CD4-positive, CD25-positive, alpha-beta regulatory T cell (primary cell): ENCODE results near the gene BSG. TPM values are rescaled to one million over a fixed set of nuclear protein-coding genes. Genes with fewer than 3 reads are reported as not detected.

Experiments used
- ATAC-seq, 2 donors: fragments of 150-1000 bp; cut with Tn5 transposase; one replicate each; pipeline ENCODE4 v1.10.0; 2021; ENCODE audit warnings: low read depth in 2 of 2, moderate number of reproducible peaks in 2 of 2, moderate library complexity in 1 of 2
- DNase-seq, 3 donors: peaks; one replicate each; pipeline versions ENCODE4 v3.0.0 to v3.0.0-alpha.2; 2012 to 2022; ENCODE audit warnings: mixed read lengths in 1 of 3
- H3K27ac ChIP-seq: one replicate; pipeline ENCODE4 v1.7.0; 2013; ENCODE audit warnings: mild to moderate bottlenecking, low read length; ENCODE audit not compliant: insufficient read depth, poor library complexity, severe bottlenecking
- H3K27me3 ChIP-seq: one replicate; pipeline ENCODE4 v1.7.0; 2013; ENCODE audit warnings: low read length; ENCODE audit not compliant: control insufficient read depth, insufficient read depth
- H3K36me3 ChIP-seq: one replicate; pipeline ENCODE4 v1.7.0; 2013; ENCODE audit warnings: mild to moderate bottlenecking, low read length, moderate library complexity; ENCODE audit not compliant: control insufficient read depth, insufficient read depth
- H3K4me1 ChIP-seq: 2 replicates; pipeline ENCODE4 v1.7.0; 2013; ENCODE audit warnings: mild to moderate bottlenecking, low read length; ENCODE audit not compliant: insufficient read depth, control insufficient read depth, poor library complexity, severe bottlenecking
- H3K4me3 ChIP-seq: one replicate; pipeline ENCODE4 v1.7.0; 2013; ENCODE audit warnings: low read depth, mild to moderate bottlenecking, low read length, moderate library complexity
- H3K9me3 ChIP-seq, 2 experiments: 1 replicate in 1 of 2; 2 replicates in 1 of 2; pipeline ENCODE4 v1.7.0; 2013; ENCODE audit warnings: low read length in 2 of 2, mild to moderate bottlenecking in 1 of 2, moderate library complexity in 1 of 2; ENCODE audit not compliant: control insufficient read depth in 2 of 2
- H3K27ac Mint-ChIP-seq, 3 donors: one replicate each; pipeline ENCODE4 v1.8.0; 2020 to 2022; ENCODE audit warnings: mild to moderate bottlenecking in 3 of 3, mixed read lengths in 3 of 3, moderate library complexity in 2 of 3
- H3K27me3 Mint-ChIP-seq: one replicate; pipeline ENCODE4 v1.8.0; 2022; ENCODE audit warnings: mild to moderate bottlenecking, mixed read lengths
- H3K36me3 Mint-ChIP-seq: one replicate; pipeline ENCODE4 v1.8.0; 2020; ENCODE audit warnings: mixed read lengths
- H3K4me1 Mint-ChIP-seq, 4 donors: one replicate each; pipeline ENCODE4 v1.8.0; 2020 to 2022; ENCODE audit warnings: mixed read lengths in 4 of 4, mild to moderate bottlenecking in 1 of 4
- H3K4me3 Mint-ChIP-seq, 4 donors: one replicate each; pipeline ENCODE4 v1.8.0; 2020 to 2022; ENCODE audit warnings: mild to moderate bottlenecking in 4 of 4, mixed read lengths in 4 of 4, moderate library complexity in 3 of 4
- H3K9me3 Mint-ChIP-seq, 7 donors: one replicate each; pipeline ENCODE4 v1.8.0; 2020 to 2022; ENCODE audit warnings: mixed read lengths in 7 of 7, mild to moderate bottlenecking in 3 of 7, moderate library complexity in 2 of 7
- polyA plus RNA-seq, 4 donors: library from polyadenylated mRNA; unstranded; fragments of 300-500 nt; fragmentation: Illumina TruSeq; gene quantifications; one replicate each; pipeline ENCODE4 v1.2.3, GENCODE V29; 2021
- total RNA-seq: library from RNA; stranded (reverse); gene quantifications from one replicate; pipeline ENCODE4 v1.2.3, GENCODE V29; 2022

Gene BSG
- total and polyA plus RNA-seq, 5 donors from 2014 or later, result 132 to 338 (median 297) TPM

DNA sequence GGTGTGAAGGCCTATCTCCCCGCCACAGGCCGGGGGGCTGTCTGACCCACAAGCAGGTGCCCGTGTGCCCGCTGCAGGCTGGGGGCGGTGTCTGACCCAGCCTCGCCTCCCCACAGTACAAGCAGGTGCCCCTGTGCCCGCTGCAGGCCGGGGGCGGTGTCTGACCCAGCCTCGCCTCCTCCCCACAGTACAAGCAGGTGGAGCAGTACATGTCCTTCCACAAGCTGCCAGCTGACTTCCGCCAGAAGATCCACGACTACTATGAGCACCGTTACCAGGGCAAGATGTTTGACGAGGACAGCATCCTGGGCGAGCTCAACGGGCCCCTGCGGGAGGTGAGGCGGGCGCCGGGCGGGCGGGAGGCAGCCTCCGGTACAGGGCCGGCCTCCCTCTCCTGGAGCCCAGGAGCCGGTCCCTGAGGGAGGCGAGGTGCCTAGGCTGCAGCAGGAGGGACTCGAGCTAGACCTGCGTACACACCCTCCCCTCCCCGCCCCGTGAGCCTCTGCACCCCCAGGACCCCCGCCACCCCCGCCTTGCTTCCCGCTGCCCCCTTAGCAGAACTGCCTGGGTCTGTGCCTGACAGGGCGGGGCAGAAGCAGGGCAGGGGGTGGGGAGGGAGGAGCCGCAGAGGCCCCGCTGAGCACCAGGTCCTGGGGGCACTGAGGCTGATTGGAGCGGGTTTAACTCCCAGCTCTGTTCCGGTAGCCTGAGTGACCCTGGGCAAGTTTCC is 37.8 kb downstream of the BSG start:
- Histone ChIP-seq H3K36me3 (no peaks in the 10 kb centered on the region), H3K9me3 (no peaks in the 10 kb centered on the region), H3K4me3 (peak overlapping the region; percentile 70), H3K4me1 (peaks cover 32% of the 10 kb centered on the region), H3K27ac (peak overlapping the region; percentile 69), H3K27me3 (no peaks in the 10 kb centered on the region)
- Mint-ChIP-seq H3K9me3 (no peaks in the 10 kb centered on the region), H3K27me3 (peaks cover 10% of the 10 kb centered on the region), H3K27ac (peak overlapping the region; percentile 32 to 94 (median 94)), H3K4me3 (peak overlapping the region; percentile 84 to 98 (median 94)), H3K36me3 (no peaks in the 10 kb centered on the region), H3K4me1 (peaks cover 0 to 18% (median 8%) of the 10 kb centered on the region in 4 donors)
- ATAC-seq (peak; percentile 66 to 71), DNase-seq (peak in 2 of 3 donors; percentile 27 to 82)

DNA sequence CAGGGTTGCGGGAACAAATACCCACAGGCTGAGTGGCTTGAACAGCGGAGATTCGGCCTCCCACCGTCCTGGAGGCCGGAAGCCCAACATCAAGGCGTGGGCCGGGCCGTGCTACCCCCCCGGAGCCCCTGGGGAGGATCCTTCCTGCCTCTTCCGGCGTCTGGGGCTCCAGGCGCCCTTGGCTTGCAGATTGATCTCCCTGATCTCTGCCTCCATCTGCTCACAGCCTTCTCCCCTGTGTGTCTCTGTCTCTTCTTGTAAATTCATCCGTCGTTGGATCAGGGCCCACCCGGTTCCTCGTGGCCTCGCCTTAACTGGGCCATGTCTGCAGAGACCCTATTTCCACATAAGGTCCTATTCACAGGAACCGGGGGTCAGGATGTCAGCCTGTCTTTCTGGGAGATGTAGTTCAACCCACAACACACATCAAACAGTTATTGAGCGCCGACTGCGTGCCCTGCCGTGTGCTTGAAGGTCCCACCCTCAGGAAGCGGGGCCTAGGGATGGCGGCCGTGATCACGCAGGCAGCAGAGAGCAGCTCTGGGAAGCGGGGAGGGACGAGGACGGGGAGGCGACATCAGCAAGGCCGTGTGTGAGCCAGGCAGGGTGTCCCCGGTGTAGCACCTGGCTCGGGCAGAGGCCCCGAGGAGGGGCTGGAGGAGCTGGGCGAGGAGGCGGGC is 38.5 kb downstream of the BSG start:
- Histone ChIP-seq H3K9me3 (no peaks in the 10 kb centered on the region), H3K4me1 (peaks cover 35% of the 10 kb centered on the region), H3K27ac (peak overlapping the region; percentile 69), H3K4me3 (peak overlapping the region; percentile 70), H3K36me3 (no peaks in the 10 kb centered on the region), H3K27me3 (no peaks in the 10 kb centered on the region)
- DNase-seq (peak; percentile 51 to 89 (median 55)), ATAC-seq (peak; percentile 70 to 71)
- peaks cover 0 to 2% (median 0%) of the 10 kb centered on the region in 7 donors for H3K9me3 Mint-ChIP-seq
- H3K36me3 Mint-ChIP-seq, result peaks cover 3% of the 10 kb centered on the region
- peak overlapping the region; percentile 32 to 94 (median 94) for H3K27ac Mint-ChIP-seq
- H3K4me1 Mint-ChIP-seq, result peaks cover 0 to 22% (median 11%) of the 10 kb centered on the region in 4 donors
- peak overlapping the region; percentile 84 to 98 (median 94) for H3K4me3 Mint-ChIP-seq
- H3K27me3 Mint-ChIP-seq, result peaks cover 14% of the 10 kb centered on the region

DNA sequence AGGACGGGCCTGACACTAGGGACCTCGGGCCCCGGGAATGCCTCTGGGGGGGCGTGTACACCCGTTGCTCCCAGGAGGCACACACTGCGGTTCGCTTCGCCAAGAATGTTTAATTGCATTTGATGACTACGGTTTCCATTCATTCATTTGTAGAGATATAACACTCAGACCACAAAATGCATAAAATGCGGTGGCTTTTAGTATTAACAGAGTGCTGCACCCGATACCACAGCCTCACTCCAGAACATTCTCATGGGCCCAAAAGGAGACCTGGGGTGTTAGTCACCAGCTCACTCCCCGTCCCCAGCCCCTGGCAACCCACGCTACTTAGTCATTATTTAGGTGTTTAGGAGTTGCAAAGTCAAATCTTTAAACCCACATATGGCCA is 39.1 kb downstream of the BSG start:
- peak in 2 of 3 donors; percentile 7 to 39 for DNase-seq
- Mint-ChIP-seq H3K27me3 (peaks cover 14% of the 10 kb centered on the region), H3K9me3 (peaks cover 0 to 2% (median 0%) of the 10 kb centered on the region in 7 donors), H3K4me3 (peak overlapping the region; percentile 84 to 98 (median 94)), H3K36me3 (peaks cover 3% of the 10 kb centered on the region), H3K27ac (peak overlapping the region in 1 of 3 donors; percentile 94), H3K4me1 (peaks cover 0 to 22% (median 11%) of the 10 kb centered on the region in 4 donors)
- H3K4me1 ChIP-seq, result peaks cover 35% of the 10 kb centered on the region
- no peaks in the 10 kb centered on the region for H3K27me3 ChIP-seq
- H3K36me3 ChIP-seq, result no peaks in the 10 kb centered on the region
- no peak overlapping the region for H3K4me3 ChIP-seq
- H3K27ac ChIP-seq, result peak overlapping the region; percentile 69
- no peaks in the 10 kb centered on the region for H3K9me3 ChIP-seq
- no peak for ATAC-seq

DNA sequence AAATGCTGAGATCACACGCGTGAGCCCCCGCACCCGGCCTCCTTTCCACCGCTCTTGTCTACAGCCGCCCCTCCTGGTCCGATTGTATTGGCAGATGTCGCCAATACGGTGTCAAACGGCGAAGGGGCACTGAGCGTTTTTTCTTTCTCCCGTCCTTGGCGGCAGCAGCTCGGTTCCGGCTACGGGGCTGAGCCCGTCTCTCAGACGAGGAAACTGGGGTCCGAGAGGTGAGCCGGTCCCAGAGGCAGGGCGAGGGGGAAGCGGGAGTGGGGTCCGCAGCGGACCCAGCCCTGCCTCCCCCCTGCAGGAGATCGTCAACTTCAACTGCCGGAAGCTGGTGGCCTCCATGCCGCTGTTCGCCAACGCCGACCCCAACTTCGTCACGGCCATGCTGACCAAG is 40.5 kb downstream of the BSG start:
- H3K27me3 Mint-ChIP-seq, result peaks cover 14% of the 10 kb centered on the region
- no peak overlapping the region for H3K27ac ChIP-seq
- peaks cover under 1% of the 10 kb centered on the region for H3K36me3 ChIP-seq
- H3K4me1 Mint-ChIP-seq, result peaks cover 0 to 22% (median 11%) of the 10 kb centered on the region in 4 donors
- H3K9me3 ChIP-seq, result no peaks in the 10 kb centered on the region
- peak overlapping the region in 1 of 4 donors; percentile 48 for H3K4me3 Mint-ChIP-seq
- peaks cover 3% of the 10 kb centered on the region for H3K36me3 Mint-ChIP-seq
- H3K4me3 ChIP-seq, result no peak overlapping the region
- DNase-seq (no peak), ATAC-seq (no peak)
- H3K27me3 ChIP-seq, result no peaks in the 10 kb centered on the region
- peaks cover 35% of the 10 kb centered on the region for H3K4me1 ChIP-seq
- no peak overlapping the region for H3K27ac Mint-ChIP-seq
- peaks cover 0 to 2% (median 0%) of the 10 kb centered on the region in 7 donors for H3K9me3 Mint-ChIP-seq

DNA sequence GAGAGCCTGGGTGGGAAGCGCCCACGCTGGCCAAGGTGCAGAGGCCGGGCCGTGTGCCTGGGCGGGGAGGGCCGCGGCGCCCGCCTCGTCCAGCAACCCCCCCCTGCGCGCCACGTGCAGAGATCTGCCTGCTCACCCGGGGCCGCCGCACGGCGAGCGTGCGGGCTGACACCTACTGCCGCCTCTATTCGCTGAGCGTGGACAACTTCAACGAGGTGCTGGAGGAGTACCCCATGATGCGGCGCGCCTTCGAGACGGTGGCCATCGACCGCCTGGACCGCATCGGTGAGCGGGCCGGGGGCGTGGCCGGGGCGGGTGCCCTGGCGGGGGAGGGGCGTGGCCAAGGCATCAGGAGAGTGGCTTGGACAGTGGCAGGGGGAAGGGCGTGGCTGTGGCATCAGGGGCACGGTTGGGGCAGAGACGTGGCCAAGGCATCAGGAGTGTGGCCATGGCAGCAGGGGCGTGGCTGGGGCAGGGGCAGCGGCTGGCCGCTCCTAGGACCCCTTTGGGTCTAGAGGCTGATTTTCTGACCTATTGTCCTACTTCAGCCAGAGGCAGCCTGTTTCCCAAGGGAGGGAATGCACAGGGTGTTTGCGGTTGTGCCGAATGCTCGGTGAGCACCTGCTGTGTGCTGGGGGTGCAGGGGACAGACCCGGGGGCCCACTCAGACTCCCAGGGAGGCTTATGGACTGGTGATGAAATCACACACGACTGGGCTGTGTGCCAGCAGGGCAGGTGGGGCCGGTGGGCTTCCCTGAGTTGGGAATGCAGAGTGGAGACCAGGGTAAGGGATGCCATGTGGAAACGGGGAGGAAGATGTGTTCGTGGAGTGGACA is 41.6 kb downstream of the BSG start:
- Histone ChIP-seq H3K9me3 (no peaks in the 10 kb centered on the region), H3K36me3 (peaks cover 4% of the 10 kb centered on the region), H3K27ac (no peak overlapping the region), H3K4me3 (no peak overlapping the region), H3K27me3 (no peaks in the 10 kb centered on the region), H3K4me1 (peaks cover 29% of the 10 kb centered on the region)
- peaks cover 7% of the 10 kb centered on the region for H3K36me3 Mint-ChIP-seq
- DNase-seq (no peak), ATAC-seq (no peak)
- H3K9me3 Mint-ChIP-seq, result peaks cover 0 to 2% (median 0%) of the 10 kb centered on the region in 7 donors
- no peak overlapping the region for H3K27ac Mint-ChIP-seq
- H3K27me3 Mint-ChIP-seq, result peaks cover 14% of the 10 kb centered on the region
- H3K4me3 Mint-ChIP-seq, result no peak overlapping the region
- H3K4me1 Mint-ChIP-seq, result peaks cover 0 to 22% (median 11%) of the 10 kb centered on the region in 4 donors

DNA sequence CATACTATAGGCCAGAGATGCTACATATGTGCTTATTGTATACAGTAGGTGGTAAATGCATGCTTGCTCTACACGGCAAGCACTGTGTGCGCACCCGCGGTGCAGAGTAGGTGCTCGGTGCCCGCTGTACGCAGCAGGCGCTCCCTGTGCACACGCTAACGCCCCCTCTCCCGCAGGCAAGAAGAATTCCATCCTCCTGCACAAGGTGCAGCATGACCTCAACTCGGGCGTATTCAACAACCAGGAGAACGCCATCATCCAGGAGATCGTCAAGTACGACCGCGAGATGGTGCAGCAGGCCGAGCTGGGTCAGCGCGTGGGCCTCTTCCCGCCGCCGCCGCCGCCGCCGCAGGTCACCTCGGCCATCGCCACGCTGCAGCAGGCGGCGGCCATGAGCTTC is 43.2 kb downstream of the BSG start:
- no peak overlapping the region for H3K4me3 ChIP-seq
- peaks cover 8% of the 10 kb centered on the region for H3K36me3 ChIP-seq
- Mint-ChIP-seq H3K27ac (no peak overlapping the region), H3K9me3 (peaks cover 0 to 2% (median 0%) of the 10 kb centered on the region in 7 donors), H3K4me1 (peaks cover 0 to 19% (median 11%) of the 10 kb centered on the region in 4 donors), H3K4me3 (peak overlapping the region; percentile 61 to 78 (median 66)), H3K27me3 (peaks cover 14% of the 10 kb centered on the region), H3K36me3 (peaks cover 8% of the 10 kb centered on the region)
- H3K27me3 ChIP-seq, result no peaks in the 10 kb centered on the region
- H3K27ac ChIP-seq, result no peak overlapping the region
- H3K9me3 ChIP-seq, result no peaks in the 10 kb centered on the region
- no peak for ATAC-seq
- no peak for DNase-seq
- H3K4me1 ChIP-seq, result peaks cover 16% of the 10 kb centered on the region

DNA sequence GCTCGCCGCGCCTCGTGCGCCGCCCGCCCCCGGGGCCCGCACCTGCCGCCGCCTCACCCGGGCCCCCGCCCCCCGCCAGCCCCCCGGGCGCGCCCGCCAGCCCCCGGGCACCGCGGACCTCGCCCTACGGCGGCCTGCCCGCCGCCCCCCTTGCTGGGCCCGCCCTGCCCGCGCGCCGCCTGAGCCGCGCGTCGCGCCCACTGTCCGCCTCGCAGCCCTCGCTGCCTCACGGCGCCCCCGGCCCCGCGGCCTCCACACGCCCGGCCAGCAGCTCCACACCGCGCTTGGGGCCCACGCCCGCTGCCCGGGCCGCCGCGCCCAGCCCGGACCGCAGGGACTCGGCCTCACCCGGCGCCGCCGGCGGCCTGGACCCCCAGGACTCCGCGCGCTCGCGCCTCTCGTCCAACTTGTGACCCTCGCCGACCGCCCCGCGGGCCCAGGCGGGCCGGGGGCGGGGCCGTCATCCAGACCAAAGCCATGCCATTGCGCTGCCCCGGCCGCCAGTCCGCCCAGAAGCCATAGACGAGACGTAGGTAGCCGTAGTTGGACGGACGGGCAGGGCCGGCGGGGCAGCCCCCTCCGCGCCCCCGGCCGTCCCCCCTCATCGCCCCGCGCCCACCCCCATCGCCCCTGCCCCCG is 43.8 kb downstream of the BSG start:
- Mint-ChIP-seq H3K36me3 (peaks cover 8% of the 10 kb centered on the region), H3K27me3 (peaks cover 14% of the 10 kb centered on the region), H3K27ac (no peak overlapping the region), H3K4me3 (no peak overlapping the region), H3K9me3 (peaks cover 0 to 2% (median 0%) of the 10 kb centered on the region in 7 donors), H3K4me1 (peaks cover 0 to 14% (median 7%) of the 10 kb centered on the region in 4 donors)
- Histone ChIP-seq H3K27me3 (no peaks in the 10 kb centered on the region), H3K27ac (no peak overlapping the region), H3K4me1 (peaks cover 10% of the 10 kb centered on the region), H3K9me3 (no peaks in the 10 kb centered on the region), H3K4me3 (no peak overlapping the region), H3K36me3 (peaks cover 8% of the 10 kb centered on the region)
- DNase-seq, result no peak
- no peak for ATAC-seq
